PC-3 (cell line): Measurements from ENCODE around the gene BBS4. TPM values are rescaled to one million over a fixed set of nuclear protein-coding genes. Genes with fewer than 3 reads are reported as not detected.

Source experiments
- ATAC-seq: fragments of 200-7000 bp; cut with Tn5 transposase; 2 replicates; pipeline ENCODE4 v1.9.1; 2020; ENCODE audit warnings: mild to moderate bottlenecking, moderate library complexity
- BruUV-seq: library from RNA; stranded (reverse); fragments of 400-500 nt; replicated peaks from 2 replicates; lab custom pipeline; 2021; lab: Mats Ljungman, UMichigan
- CTCF ChIA-PET: fragments of 300-600 bp; sonication (Branson Sonifier 250); formaldehyde crosslinking; loops from one replicate; lab custom pipeline; 2022; ENCODE audit warnings: antibody characterized with exemption; lab: Charles Lee
- POLR2A ChIA-PET: fragments of 300-600 bp; sonication (Branson Sonifier 250); formaldehyde crosslinking; loops from one replicate; lab custom pipeline; 2022; ENCODE audit warnings: antibody characterized with exemption; ENCODE audit not compliant: unreplicated experiment; lab: Charles Lee
- DNase-seq: peaks from one replicate; pipeline ENCODE4 v3.0.0-alpha.2; 2015
- H2AFZ ChIP-seq: fragments of 300-600 bp; sonication (generic); 2 replicates; pipeline ENCODE4 v1.6.0; 2016; ENCODE audit warnings: antibody characterized with exemption, low read length
- H3F3A ChIP-seq: fragments of 300-600 bp; sonication (generic); one replicate; pipeline ENCODE4 v1.6.0; 2017; ENCODE audit warnings: antibody characterized with exemption, low read length, control low read depth, mild to moderate bottlenecking; ENCODE audit not compliant: unreplicated experiment
- H3K27ac ChIP-seq: fragments of 300-600 bp; sonication (generic); 2 replicates; pipeline ENCODE4 v1.5.1; 2016; ENCODE audit warnings: mild to moderate bottlenecking, low read length
- H3K27me3 ChIP-seq: fragments of 300-600 bp; sonication (generic); 2 replicates; pipeline ENCODE4 v1.6.1; 2016; ENCODE audit warnings: low read length, mixed read lengths
- H3K36me3 ChIP-seq: fragments of 300-600 bp; sonication (generic); 2 replicates; pipeline ENCODE4 v1.6.1; 2016; ENCODE audit warnings: low read depth, mixed run types, low read length, mixed read lengths
- H3K4me1 ChIP-seq: fragments of 300-600 bp; sonication (generic); 2 replicates; pipeline ENCODE4 v1.5.1; 2016; ENCODE audit warnings: low read length; ENCODE audit not compliant: insufficient read depth
- H3K4me2 ChIP-seq: fragments of 300-600 bp; sonication (generic); 2 replicates; pipeline ENCODE4 v1.6.0; 2016; ENCODE audit warnings: low read length
- H3K4me3 ChIP-seq: fragments of 300-600 bp; sonication (generic); 2 replicates; pipeline ENCODE4 v1.5.1; 2016; ENCODE audit warnings: mild to moderate bottlenecking, low read length, mixed read lengths
- H3K79me2 ChIP-seq: fragments of 300-600 bp; sonication (generic); 2 replicates; pipeline ENCODE4 v1.6.1; 2017; ENCODE audit warnings: low read length, mixed read lengths
- H3K9ac ChIP-seq: fragments of 300-600 bp; sonication (generic); 2 replicates; pipeline ENCODE4 v1.6.0; 2016; ENCODE audit warnings: mild to moderate bottlenecking, low read length
- H3K9me2 ChIP-seq: fragments of 300-600 bp; sonication (generic); replicated peaks from 2 replicates; pipeline ENCODE4 v1.6.1; 2016; ENCODE audit warnings: mixed run types, low read length, mixed read lengths
- H3K9me3 ChIP-seq: fragments of 300-600 bp; sonication (generic); 2 replicates; pipeline ENCODE4 v1.6.1; 2016; ENCODE audit warnings: low read length, mixed read lengths
- H4K20me1 ChIP-seq: fragments of 300-600 bp; sonication (generic); 2 replicates; pipeline ENCODE4 v1.6.1; 2016; ENCODE audit warnings: low read length, mixed read lengths
- EZH2 ChIP-seq: fragments of 300-600 bp; sonication (generic); IDR thresholded peaks from one replicate; pipeline ENCODE4 v1.6.1; 2017; ENCODE audit warnings: antibody characterized with exemption, mild to moderate bottlenecking, low read length; ENCODE audit not compliant: unreplicated experiment
- EZH2phosphoT487 ChIP-seq: fragments of 300-600 bp; sonication (generic); IDR thresholded peaks from 2 replicates; pipeline ENCODE4 v1.6.1; 2018; ENCODE audit warnings: mild to moderate bottlenecking, antibody characterized with exemption, low read length, borderline replicate concordance
- intact Hi-C: fragments of 100-400 bp; cut with micrococcal nuclease; formaldehyde crosslinking; loops from 2 replicates; pipeline ENCODE4 v1.9.0; 2023
- total RNA-seq: library from RNA; depleted of rRNA; stranded (reverse); fragments of >200 nt; gene quantifications from 2 replicates; pipeline ENCODE4 v1.2.3, GENCODE V29; 2014
- TF ChIP-seq, protein P1 (sequence below): fragments of 300-600 bp; sonication (generic); conservative IDR thresholded peaks from 2 replicates; pipeline ENCODE4 v1.5.1; 2017; ENCODE audit warnings: antibody characterized with exemption, low read depth, mild to moderate bottlenecking, low read length

BBS4 gene
- total RNA-seq, 1 experiment from 2014 or later, result 18.7 TPM

DNA sequence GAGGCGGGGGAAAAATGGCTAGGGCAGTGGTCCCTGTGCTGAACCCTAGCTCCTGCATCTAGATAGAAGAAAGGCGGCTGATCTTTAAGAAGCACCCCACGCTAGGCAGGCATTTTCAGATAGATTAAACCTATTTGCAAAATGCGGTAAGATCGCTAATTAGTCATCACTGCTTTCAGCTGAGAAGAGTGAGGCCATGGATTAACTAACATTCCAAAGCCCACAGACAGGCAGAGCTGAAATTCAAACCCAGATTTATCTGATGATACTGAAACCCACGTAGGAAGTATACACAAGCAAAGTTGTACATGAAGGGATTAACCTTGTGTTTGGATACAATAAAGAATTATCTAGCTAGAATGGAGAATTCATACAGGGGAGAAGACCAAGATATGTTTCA, 92.8 kb downstream of the BBS4 start:
- no peaks in the 10 kb centered on the region for H4K20me1 ChIP-seq
- no peak overlapping the region for H3K27ac ChIP-seq
- no peaks in the 10 kb centered on the region for H3K27me3 ChIP-seq
- H3K79me2 ChIP-seq, result peaks cover 87% of the 10 kb centered on the region
- BruUV-seq, result no TSS peak
- H2AFZ ChIP-seq, result no peak overlapping the region
- H3K9ac ChIP-seq, result no peak overlapping the region
- DNase-seq (no peak), ATAC-seq (no peak)
- no peaks in the 10 kb centered on the region for H3K9me3 ChIP-seq
- peaks cover 6% of the 10 kb centered on the region for H3K4me1 ChIP-seq
- CTCF ChIA-PET, result no interaction called here
- no peaks in the 10 kb centered on the region for H3K9me2 ChIP-seq
- H3F3A ChIP-seq, result no peaks in the 10 kb centered on the region
- no peak overlapping the region for H3K4me3 ChIP-seq
- intact Hi-C loops, result no loop called here
- no peak for TF ChIP-seq EZH2phosphoT487
- TF ChIP-seq, protein P1, sequence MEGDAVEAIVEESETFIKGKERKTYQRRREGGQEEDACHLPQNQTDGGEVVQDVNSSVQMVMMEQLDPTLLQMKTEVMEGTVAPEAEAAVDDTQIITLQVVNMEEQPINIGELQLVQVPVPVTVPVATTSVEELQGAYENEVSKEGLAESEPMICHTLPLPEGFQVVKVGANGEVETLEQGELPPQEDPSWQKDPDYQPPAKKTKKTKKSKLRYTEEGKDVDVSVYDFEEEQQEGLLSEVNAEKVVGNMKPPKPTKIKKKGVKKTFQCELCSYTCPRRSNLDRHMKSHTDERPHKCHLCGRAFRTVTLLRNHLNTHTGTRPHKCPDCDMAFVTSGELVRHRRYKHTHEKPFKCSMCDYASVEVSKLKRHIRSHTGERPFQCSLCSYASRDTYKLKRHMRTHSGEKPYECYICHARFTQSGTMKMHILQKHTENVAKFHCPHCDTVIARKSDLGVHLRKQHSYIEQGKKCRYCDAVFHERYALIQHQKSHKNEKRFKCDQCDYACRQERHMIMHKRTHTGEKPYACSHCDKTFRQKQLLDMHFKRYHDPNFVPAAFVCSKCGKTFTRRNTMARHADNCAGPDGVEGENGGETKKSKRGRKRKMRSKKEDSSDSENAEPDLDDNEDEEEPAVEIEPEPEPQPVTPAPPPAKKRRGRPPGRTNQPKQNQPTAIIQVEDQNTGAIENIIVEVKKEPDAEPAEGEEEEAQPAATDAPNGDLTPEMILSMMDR, result no peak
- no peak for TF ChIP-seq EZH2
- peaks cover 10% of the 10 kb centered on the region; the same call in 1 of the 2 replicates for H3K36me3 ChIP-seq
- POLR2A ChIA-PET, result no interaction called here
- H3K4me2 ChIP-seq, result no peak overlapping the region

DNA sequence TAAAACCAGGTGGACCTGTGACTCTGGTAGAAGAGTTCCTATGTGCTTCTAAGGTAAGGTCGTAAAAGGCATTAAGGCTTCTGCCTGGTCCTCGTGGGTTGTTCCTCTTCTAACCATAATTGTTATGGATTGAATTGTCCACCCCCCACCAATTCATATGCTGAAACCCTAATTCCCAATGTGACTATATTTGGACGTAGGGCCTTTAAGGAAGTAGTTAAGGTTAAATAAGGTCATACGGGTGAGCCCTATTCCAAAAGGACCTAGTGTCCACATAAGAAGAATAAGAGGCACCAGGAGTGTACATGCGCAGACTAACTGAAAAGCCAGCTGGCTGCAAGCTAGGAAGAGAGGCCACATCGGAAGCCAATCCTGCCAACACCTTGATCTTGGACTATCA, 95.6 kb downstream of the BBS4 start:
- H3K27me3 ChIP-seq, result no peaks in the 10 kb centered on the region
- DNase-seq (no peak), ATAC-seq (no peak)
- no TSS peak for BruUV-seq
- no peaks in the 10 kb centered on the region for H4K20me1 ChIP-seq
- peaks cover 6% of the 10 kb centered on the region for H3K4me1 ChIP-seq
- H2AFZ ChIP-seq, result no peak overlapping the region
- no peak overlapping the region for H3K9ac ChIP-seq
- no peak overlapping the region for H3K27ac ChIP-seq
- H3F3A ChIP-seq, result no peaks in the 10 kb centered on the region
- peaks cover 7% of the 10 kb centered on the region; the same call in 1 of the 2 replicates for H3K36me3 ChIP-seq
- ChIA-PET POLR2A (no interaction called here), CTCF (no interaction called here)
- H3K9me3 ChIP-seq, result no peaks in the 10 kb centered on the region
- peaks cover 65% of the 10 kb centered on the region for H3K79me2 ChIP-seq
- peak overlapping the region; percentile 94 for H3K4me2 ChIP-seq
- no peaks in the 10 kb centered on the region for H3K9me2 ChIP-seq
- peak overlapping the region; percentile 97 for H3K4me3 ChIP-seq
- intact Hi-C loops, result no loop called here
- TF ChIP-seq EZH2phosphoT487, result no peak
- no peak for TF ChIP-seq EZH2
- TF ChIP-seq, protein P1, result no peak

DNA sequence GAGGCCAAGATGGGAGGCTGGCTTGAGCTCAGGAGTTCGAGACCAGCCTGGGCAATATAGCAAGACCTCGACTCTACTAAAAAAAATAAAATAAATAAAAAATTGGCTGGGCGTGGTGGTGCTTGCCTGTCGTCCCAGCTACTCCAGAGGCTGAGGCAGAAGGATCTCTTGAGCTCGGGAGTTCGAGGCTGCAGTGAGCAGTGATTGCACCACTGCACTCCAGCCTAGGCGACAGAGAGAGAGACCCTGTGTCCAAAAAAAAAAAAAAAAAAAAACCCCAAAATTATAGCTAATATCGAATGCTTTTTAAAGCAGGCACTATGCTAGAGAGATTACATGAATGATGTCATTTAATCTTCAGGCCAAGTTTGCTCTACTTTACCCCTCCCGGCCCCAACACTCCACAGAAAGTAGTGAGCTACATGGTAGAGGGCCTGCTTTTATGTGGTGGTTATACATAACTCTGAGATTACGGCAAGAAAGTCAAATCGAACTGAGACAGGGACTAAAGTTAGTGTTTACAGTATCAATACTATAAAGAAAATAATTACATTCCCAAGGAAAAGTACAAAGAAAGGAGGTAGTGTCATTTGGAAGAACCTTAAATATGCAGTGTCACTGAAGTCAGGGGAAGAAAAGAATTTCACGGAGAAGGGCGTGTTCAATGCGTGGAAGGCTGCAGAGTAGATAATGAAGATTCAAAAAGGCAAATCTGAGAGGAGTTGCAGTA, 96.4 kb downstream of the BBS4 start:
- no peaks in the 10 kb centered on the region for H3F3A ChIP-seq
- intact Hi-C loops, result no loop called here
- peak overlapping the region; percentile 99 for H2AFZ ChIP-seq
- peak overlapping the region; percentile 95 for H3K9ac ChIP-seq
- no peaks in the 10 kb centered on the region for H3K9me2 ChIP-seq
- DNase-seq (no peak), ATAC-seq (no peak)
- H3K4me2 ChIP-seq, result peak overlapping the region; percentile 94
- no peaks in the 10 kb centered on the region for H4K20me1 ChIP-seq
- BruUV-seq, result TSS peak; percentile 50
- no peaks in the 10 kb centered on the region for H3K9me3 ChIP-seq
- ChIA-PET CTCF (no interaction called here), POLR2A (no interaction called here)
- TF ChIP-seq, protein P1, result no peak
- TF ChIP-seq EZH2 (no peak), EZH2phosphoT487 (no peak)
- H3K79me2 ChIP-seq, result peaks cover 58% of the 10 kb centered on the region
- H3K36me3 ChIP-seq, result peaks cover 7% of the 10 kb centered on the region; the same call in 1 of the 2 replicates
- H3K4me1 ChIP-seq, result peaks cover 6% of the 10 kb centered on the region
- H3K27ac ChIP-seq, result no peak overlapping the region
- H3K27me3 ChIP-seq, result no peaks in the 10 kb centered on the region
- peak overlapping the region; percentile 97 for H3K4me3 ChIP-seq
